DOHH2 (cell line): ENCODE data around the gene PALM3.

Experiments
- EZH2phosphoT487 ChIP-seq: fragments of 200-600 bp; sonication (generic); IDR thresholded peaks from 2 replicates; pipeline ENCODE4 v1.6.1; 2017; ENCODE audit warnings: borderline replicate concordance, mild to moderate bottlenecking, antibody characterized with exemption, low read length, moderate library complexity, mixed read lengths
- TF ChIP-seq, protein P1 (sequence below): fragments of 200-600 bp; sonication (generic); IDR thresholded peaks from one replicate; pipeline ENCODE4 v1.5.1; 2014; ENCODE audit warnings: antibody characterized with exemption, mild to moderate bottlenecking, low read depth, low read length; ENCODE audit not compliant: poor library complexity, severe bottlenecking

DNA sequence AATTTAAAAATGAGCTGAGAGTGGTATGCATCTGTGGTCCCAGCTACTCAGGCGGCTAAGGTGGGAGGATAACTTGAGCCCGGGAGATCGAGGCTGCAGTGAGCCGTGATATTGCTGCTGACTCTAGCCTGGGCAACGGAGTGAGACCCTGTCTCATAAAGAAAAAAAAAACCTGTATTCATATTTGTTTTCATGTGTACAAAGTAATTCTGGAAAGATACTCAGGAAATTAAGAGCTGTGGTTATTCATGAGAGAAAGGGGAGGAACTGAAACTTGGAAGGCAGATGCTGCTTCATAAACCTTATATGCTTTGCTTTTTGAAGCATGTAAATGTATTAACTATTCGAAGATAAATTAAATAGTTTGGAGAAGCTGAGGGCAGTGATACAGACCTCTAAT is 42.8 kb downstream of the PALM3 start:
- TF ChIP-seq, protein P1, sequence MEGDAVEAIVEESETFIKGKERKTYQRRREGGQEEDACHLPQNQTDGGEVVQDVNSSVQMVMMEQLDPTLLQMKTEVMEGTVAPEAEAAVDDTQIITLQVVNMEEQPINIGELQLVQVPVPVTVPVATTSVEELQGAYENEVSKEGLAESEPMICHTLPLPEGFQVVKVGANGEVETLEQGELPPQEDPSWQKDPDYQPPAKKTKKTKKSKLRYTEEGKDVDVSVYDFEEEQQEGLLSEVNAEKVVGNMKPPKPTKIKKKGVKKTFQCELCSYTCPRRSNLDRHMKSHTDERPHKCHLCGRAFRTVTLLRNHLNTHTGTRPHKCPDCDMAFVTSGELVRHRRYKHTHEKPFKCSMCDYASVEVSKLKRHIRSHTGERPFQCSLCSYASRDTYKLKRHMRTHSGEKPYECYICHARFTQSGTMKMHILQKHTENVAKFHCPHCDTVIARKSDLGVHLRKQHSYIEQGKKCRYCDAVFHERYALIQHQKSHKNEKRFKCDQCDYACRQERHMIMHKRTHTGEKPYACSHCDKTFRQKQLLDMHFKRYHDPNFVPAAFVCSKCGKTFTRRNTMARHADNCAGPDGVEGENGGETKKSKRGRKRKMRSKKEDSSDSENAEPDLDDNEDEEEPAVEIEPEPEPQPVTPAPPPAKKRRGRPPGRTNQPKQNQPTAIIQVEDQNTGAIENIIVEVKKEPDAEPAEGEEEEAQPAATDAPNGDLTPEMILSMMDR, result no peak
- no peak for TF ChIP-seq EZH2phosphoT487
